Fibroblast of skin of right quadriceps (primary cell): ENCODE results near the gene RAD18.

Experiments used
- DNase-seq: peaks from one replicate; pipeline ENCODE4 v3.0.0-alpha.2; 2013

RAD18 gene

GRCh38 chr3:8891303-8891702 lies 72.0 kb downstream of the RAD18 start:
- peak; percentile 68 for DNase-seq

GRCh38 chr3:8888301-8888915 lies 74.9 kb downstream of the RAD18 start:
- peak; percentile 95 for DNase-seq

DNA sequence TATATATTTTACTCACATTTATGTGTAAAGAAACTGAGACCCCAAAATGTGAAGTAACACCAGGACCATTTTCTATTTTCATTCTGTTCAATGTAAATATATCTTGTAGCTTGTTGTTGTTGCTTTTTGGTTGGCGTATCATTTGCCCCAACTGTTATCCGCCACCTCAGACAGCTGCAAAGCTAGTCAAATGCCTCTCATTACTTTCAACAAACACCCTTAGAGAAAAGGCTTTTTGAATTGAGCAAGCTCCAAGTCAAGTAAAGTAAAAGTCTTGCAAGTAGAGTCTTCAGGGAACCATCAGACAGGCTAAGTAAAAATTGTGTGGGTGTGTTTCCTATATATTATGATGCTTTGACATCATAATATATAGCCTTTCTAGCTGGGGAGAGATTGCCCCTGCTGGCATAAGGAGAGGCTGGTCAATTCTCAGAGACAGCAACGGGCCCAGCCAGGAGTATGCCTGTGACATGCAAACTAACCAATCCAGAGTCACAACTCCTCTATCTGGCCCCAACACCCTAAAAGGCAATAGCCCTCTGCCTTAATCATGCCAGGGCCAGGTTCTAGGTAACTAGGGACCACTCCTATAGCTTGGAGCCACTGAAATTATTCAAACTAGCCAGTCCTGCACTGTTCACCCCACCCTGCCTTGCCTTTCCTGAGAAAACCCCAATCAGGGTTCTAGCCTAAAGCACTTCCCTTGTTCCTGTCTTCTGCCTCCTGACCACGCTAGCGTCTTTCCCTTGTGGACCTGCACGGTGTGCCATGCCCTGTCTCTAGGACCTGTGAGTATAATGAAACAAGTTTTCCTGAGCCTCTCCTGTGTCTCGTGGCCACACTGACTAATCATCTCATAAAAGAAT lies 75.6 kb downstream of the RAD18 start:
- DNase-seq = peak; percentile 40

DNA sequence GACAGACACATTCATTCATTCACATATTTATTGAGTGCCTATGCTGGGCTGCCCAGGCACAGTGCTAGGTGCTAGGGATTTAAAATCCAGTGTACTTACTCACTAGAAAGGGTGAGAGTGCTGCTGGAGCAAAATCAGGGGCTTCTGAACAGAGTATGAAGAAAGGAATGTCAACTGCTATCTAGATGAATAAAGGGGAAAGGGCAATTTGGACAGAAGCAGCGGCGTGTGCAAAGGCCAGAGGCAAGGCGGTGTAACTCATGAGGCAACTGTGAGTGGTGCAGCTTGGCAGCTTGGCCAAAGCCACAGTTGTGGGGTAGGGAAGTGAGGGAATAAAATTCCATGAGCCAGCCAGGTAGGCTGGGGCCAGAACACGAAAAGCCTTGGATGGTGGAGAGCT lies 76.7 kb downstream of the RAD18 start:
- no peak for DNase-seq

- DNase-seq = no peak
Observed at GRCh38 chr3:8885536-8886316, 77.5 kb downstream of the RAD18 start.

GRCh38 chr3:8884630-8885290 lies 78.5 kb downstream of the RAD18 start:
- DNase-seq = no peak

GRCh38 chr3:8882642-8883041 lies 80.6 kb downstream of the RAD18 start:
- no peak for DNase-seq

DNA sequence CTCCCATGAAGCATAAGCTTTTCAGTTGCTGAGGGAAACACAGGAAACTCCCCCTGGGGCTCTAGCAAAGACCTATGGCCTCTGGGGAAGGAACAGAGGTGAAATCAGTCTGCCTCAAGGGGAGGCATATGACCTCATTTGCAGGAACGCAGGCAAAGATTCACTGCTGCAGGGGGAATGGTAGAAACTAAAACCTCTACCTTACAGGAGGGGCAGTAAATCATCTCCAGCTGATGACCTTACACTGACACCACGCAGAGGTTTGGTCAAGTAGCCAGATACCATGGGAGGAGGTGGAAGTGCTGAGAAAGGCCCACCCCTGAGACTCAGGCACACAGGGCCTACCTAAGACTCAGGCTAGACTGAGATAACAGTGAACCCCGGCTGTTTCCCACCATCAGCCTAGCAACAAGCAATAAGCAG lies 81.1 kb downstream of the RAD18 start:
- DNase-seq = no peak

GRCh38 chr3:8879347-8879944 lies 83.8 kb downstream of the RAD18 start:
- no peak for DNase-seq

DNA sequence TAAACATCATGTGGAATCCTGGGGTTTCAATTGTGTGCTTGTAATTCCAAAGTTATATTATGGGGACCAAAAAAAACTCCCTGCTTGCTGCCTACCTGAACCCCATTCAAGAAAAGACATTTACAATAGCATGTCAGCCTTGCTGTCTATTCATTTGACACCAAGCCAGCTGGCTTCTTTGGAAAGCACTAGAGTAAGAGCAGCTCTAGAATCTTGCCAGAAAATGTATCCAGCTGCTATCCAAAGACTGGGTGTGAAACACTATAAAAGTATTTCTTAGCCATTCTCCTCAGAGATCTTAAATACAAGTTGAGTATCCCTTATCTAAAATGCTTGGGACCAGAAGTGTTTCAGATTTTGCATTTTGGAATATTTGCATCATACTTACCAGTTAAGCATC lies 87.4 kb downstream of the RAD18 start:
- peak; percentile 35 for DNase-seq

DNA sequence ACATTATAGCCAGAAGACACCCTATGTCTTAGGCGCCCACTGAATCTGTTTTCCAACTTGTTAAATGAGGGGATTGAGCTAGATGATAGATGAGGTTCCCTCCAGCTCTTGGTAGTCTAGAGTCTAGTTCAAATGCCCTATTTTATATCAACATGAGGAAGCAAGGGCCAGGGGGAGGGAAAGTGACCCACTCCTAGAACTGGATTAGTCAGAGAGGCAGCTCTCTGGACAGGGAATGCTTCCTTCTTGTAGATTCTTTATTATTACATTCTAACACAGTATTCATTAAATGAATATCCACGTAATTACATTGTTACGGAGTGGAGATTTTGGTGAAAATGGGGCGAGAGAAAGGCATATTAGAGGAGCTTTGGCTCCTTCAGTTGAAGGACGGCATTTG lies 89.5 kb downstream of the RAD18 start:
- DNase-seq = no peak

- DNase-seq = peak; percentile 41
Observed at GRCh38 chr3:8872261-8872660, 91.0 kb downstream of the RAD18 start.

DNA sequence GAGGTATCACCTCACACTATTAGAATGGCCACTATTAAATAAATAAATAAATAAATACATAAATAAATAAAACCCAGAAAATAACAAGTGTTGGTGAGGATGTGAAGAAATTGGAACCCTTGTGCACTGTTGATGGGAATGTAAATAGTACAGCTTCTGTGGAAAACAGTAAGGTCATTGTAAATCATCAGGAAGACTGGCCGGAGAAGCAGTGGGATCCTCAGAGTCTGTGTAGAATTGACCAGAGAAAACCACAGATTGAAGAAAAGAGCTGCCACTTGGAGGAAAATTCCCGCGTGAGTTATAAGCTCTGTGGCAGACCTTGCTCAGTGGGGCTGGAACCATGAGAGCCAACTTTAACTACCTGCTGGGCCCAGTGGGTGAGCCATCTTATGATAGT lies 92.0 kb downstream of the RAD18 start:
- no peak for DNase-seq

DNA sequence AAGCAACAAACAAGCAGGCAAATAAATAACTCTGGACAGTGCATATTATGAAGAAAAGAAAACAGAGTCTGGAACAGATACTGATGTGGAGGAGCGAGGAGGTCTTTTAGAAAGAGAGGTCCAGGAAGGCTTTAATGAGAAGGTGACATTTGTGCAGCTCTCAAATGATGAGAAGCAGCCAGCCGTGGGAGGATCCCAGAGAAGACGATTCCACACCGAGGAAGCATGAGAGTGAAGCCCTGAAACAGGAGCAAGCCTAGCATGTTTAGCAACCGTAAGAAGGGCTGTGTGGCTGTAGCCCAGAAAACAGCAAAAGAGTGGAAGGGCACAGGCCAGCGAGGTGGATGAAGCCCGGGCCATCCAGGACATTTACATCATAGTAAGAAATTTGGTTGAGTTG lies 93.1 kb downstream of the RAD18 start:
- no peak for DNase-seq

DNA sequence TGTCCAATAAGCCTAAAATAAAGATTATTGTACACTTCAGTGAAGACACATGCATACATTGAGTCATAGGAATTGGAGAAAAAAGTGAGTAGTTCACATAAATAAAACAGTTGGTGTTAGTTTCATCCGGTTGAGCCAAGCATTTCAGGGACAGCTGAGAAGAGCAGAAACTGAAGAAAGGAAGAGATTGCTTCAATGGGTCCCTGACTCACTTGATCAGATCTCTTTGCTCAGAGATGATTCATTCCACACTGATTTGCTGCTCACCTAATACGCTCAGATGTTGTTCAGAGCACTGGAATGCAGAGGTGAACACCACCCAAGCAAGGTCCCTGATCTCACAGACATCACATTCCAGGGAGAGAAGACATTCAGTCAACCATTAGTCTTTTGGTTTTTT lies 93.7 kb downstream of the RAD18 start:
- peak; percentile 98 for DNase-seq

GRCh38 chr3:8868996-8869395 lies 94.3 kb downstream of the RAD18 start:
- no peak for DNase-seq

- DNase-seq = no peak
Observed at GRCh38 chr3:8867646-8868045, 95.6 kb downstream of the RAD18 start.

GRCh38 chr3:8865697-8866096 lies 97.6 kb downstream of the RAD18 start:
- DNase-seq = no peak

DNA sequence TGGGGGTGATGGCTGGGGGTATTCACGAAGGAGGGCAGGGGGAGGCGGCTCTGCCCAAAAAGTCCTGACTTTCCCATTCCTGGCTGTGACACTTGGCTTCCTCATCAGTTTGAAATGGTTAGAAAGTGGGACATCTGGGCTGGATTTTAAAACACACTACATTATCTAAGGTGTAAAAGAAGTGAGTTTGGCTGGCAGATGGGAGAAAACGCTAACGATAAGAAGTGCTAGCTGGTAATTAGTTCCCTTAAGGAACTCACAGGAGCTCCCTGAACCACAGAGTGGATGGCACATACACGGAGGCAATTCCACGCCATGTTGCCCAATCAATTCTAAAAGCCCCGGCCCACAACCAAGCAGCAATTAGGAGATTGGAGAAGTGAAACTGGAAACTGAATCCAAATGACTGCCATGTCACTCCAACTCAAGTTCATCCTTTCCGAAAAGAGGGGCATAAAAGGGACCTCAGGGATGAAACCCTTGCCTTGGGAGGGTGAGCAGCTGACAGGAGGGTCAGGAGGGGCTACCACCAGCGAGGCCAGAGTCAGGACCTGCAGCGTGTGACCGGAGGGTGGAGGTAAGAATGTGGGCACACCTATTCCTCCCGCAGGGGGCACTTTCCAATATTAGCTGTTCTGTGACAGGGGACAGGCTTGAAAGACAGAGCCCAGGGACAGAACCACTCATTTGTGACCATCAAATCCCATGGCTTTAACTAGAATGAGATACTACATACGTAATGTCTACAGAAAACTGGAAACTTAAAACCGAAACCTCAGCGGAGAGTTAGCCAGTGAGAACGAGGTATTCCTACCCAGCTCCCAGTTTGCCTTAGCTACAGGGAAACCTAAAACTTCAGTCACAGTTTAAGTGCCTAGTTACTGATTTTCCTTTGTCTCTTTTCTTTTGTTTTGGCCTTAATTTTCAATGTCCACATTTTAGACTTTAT lies 98.6 kb downstream of the RAD18 start:
- DNase-seq = no peak

GRCh38 chr3:8863891-8864290 lies 99.4 kb downstream of the RAD18 start:
- no peak for DNase-seq

GRCh38 chr3:8857720-8858367 lies 105.4 kb downstream of the RAD18 start:
- DNase-seq = no peak
